Calu3 (cell line): ENCODE measurements around the gene KCNC4. TPM values are rescaled to one million over a fixed set of nuclear protein-coding genes. Genes with fewer than 3 reads are reported as not detected.

Experiments used
- BruUV-seq: library from RNA; stranded (reverse); fragments of 400-500 nt; replicated peaks from 2 replicates; lab custom pipeline; 2021; lab: Mats Ljungman, UMichigan
- CTCF ChIA-PET: fragments of 300-600 bp; sonication (Branson Sonifier 250); formaldehyde crosslinking; loops from one replicate; lab custom pipeline; 2022; ENCODE audit warnings: antibody characterized with exemption; lab: Charles Lee
- DNase-seq: peaks from one replicate; pipeline ENCODE4 v3.0.0; 2022
- H3K27ac Mint-ChIP-seq: one replicate; pipeline ENCODE4 v1.8.0; 2022; ENCODE audit warnings: mixed read lengths; ENCODE audit not compliant: unreplicated experiment
- H3K27me3 Mint-ChIP-seq: one replicate; pipeline ENCODE4 v1.8.0; 2022; ENCODE audit warnings: mixed read lengths; ENCODE audit not compliant: unreplicated experiment
- H3K36me3 Mint-ChIP-seq: one replicate; pipeline ENCODE4 v1.8.0; 2022; ENCODE audit warnings: mild to moderate bottlenecking, moderate library complexity, mixed read lengths; ENCODE audit not compliant: insufficient read depth, unreplicated experiment
- H3K4me1 Mint-ChIP-seq: one replicate; pipeline ENCODE4 v1.8.0; 2022; ENCODE audit warnings: mild to moderate bottlenecking, low read depth, mixed read lengths; ENCODE audit not compliant: unreplicated experiment
- H3K4me3 Mint-ChIP-seq: one replicate; pipeline ENCODE4 v1.8.0; 2022; ENCODE audit warnings: mild to moderate bottlenecking, low read depth, moderate library complexity, mixed read lengths; ENCODE audit not compliant: unreplicated experiment
- H3K9me3 Mint-ChIP-seq: one replicate; pipeline ENCODE4 v1.8.0; 2022; ENCODE audit warnings: low read depth, mixed read lengths; ENCODE audit not compliant: unreplicated experiment
- CTCF ChIP-seq: fragments of 200-600 bp; IDR thresholded peaks from one replicate; pipeline ENCODE4 v1.8.0; 2022; ENCODE audit warnings: antibody characterized with exemption; ENCODE audit not compliant: unreplicated experiment
- intact Hi-C: fragments of 100-400 bp; cut with micrococcal nuclease; formaldehyde crosslinking; loops from one replicate; pipeline ENCODE4 v1.10.0; 2022; ENCODE audit not compliant: unreplicated experiment
- total RNA-seq: library from RNA; stranded (reverse); gene quantifications from 2 replicates; pipeline ENCODE4 v1.2.3, GENCODE V29; 2022

The KCNC4 gene
- total RNA-seq, 1 experiment from 2014 or later, result 24.3 TPM

GRCh38 chr1:110176299-110176956 lies 33.7 kb upstream of the KCNC4 start:
- no peak for TF ChIP-seq CTCF
- no peaks in the 10 kb centered on the region for H3K9me3 Mint-ChIP-seq
- H3K36me3 Mint-ChIP-seq, result no peaks in the 10 kb centered on the region
- intact Hi-C loops, result no loop called here
- no TSS peak for BruUV-seq
- peak overlapping the region; percentile 47 for H3K27ac Mint-ChIP-seq
- CTCF ChIA-PET, result interaction anchor here (1.2 kb wide), 2 partner anchors 20 to 26 kb away, joined by 4 to 5 read pairs; no protein-coding TSS in a partner anchor
- DNase-seq, result peak; percentile 70
- H3K4me3 Mint-ChIP-seq, result no peak overlapping the region
- peaks cover 11% of the 10 kb centered on the region for H3K4me1 Mint-ChIP-seq
- H3K27me3 Mint-ChIP-seq, result peaks cover 40% of the 10 kb centered on the region

GRCh38 chr1:110177775-110178174 lies 32.3 kb upstream of the KCNC4 start:
- H3K4me1 Mint-ChIP-seq, result peaks cover 11% of the 10 kb centered on the region
- CTCF ChIA-PET, result no interaction called here
- TF ChIP-seq CTCF, result no peak

DNA sequence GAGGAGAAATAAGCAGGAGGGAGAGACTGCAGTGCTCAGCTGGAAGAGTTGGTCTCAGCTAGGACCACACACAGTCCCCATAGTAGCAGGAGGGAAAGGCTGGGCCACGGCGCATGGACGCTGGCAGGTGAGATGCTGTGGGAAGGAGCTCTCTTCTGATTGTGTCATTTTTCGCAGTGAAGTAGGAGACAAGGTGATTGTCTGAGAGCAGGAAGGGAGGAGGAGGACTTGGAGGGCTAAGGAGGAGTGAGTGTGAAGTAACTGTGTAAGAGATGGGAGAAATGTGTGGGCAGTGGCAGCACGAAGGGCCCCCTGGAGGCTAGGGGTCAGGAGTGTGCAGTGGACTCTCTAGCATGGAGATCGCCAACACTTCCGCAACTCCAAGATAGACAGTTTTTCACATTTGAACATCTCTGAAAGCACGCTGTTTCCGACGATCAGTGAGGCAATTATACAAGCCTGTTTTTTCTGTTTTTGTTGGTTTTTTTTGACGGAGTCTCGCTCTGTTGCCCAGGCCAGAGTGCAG lies 26.4 kb upstream of the KCNC4 start:
- no peak overlapping the region for H3K4me3 Mint-ChIP-seq
- BruUV-seq, result no TSS peak
- intact Hi-C loops, result no loop called here

More at GRCh38 chr1:110177775-110178174, 32.3 kb upstream of the KCNC4 start:
- Mint-ChIP-seq H3K27ac (no peak overlapping the region), H3K4me3 (no peak overlapping the region), H3K9me3 (no peaks in the 10 kb centered on the region), H3K27me3 (peaks cover 26% of the 10 kb centered on the region), H3K36me3 (no peaks in the 10 kb centered on the region)
- intact Hi-C loops, result no loop called here
- no TSS peak for BruUV-seq
- no peak for DNase-seq

DNA sequence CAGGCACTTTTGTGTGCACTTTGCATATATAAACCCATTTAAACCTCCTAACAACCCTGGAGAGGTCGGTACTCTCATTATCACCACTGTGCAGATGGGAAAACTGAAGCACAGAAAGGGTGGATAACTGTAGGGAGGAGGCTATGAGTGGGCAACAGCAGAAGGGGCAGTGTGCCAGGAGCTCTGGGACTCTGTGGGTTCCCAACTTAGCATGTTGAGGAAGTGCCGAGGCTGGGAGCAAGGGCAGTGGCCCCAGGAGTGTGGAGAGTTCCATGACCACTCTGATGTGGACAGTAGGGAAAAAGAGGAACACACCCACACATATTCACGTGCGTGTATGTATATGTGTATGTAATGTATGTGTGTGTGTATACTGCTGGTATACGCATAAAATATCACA lies 25.7 kb upstream of the KCNC4 start:
- no peak overlapping the region for H3K27ac Mint-ChIP-seq
- BruUV-seq, result no TSS peak
- H3K36me3 Mint-ChIP-seq, result no peaks in the 10 kb centered on the region
- peaks cover 28% of the 10 kb centered on the region for H3K27me3 Mint-ChIP-seq
- TF ChIP-seq CTCF, result no peak
- CTCF ChIA-PET, result no interaction called here
- H3K9me3 Mint-ChIP-seq, result no peaks in the 10 kb centered on the region
- intact Hi-C loops, result no loop called here
- DNase-seq, result no peak
- no peak overlapping the region for H3K4me3 Mint-ChIP-seq
- H3K4me1 Mint-ChIP-seq, result no peaks in the 10 kb centered on the region

More for the DNA sequence above, 26.4 kb upstream of the KCNC4 start:
- no peak overlapping the region for H3K27ac Mint-ChIP-seq
- H3K27me3 Mint-ChIP-seq, result peaks cover 21% of the 10 kb centered on the region
- H3K4me1 Mint-ChIP-seq, result no peaks in the 10 kb centered on the region
- no peak for TF ChIP-seq CTCF
- no peak for DNase-seq
- CTCF ChIA-PET, result no interaction called here
- H3K9me3 Mint-ChIP-seq, result no peaks in the 10 kb centered on the region
- H3K36me3 Mint-ChIP-seq, result no peaks in the 10 kb centered on the region
